AG09319 (cell line): ENCODE measurements around the gene TPPP2.

ENCODE experiments used
- DNase-seq: peaks from one replicate; pipeline ENCODE4 v3.0.0-alpha.2; 2010; ENCODE audit warnings: low read depth; ENCODE audit errors: extremely low read depth
- CTCF ChIP-seq: IDR thresholded peaks from 2 replicates; pipeline ENCODE4 v1.5.1; 2011; ENCODE audit warnings: low read depth, mild to moderate bottlenecking, inconsistent platforms, low read length, moderate library complexity

Gene TPPP2

GRCh38 chr14:21075719-21076437, 45.9 kb downstream of the TPPP2 start:
- DNase-seq, result no peak
- TF ChIP-seq CTCF, result no peak

GRCh38 chr14:21077672-21078071, 47.7 kb downstream of the TPPP2 start:
- no peak for TF ChIP-seq CTCF
- no peak for DNase-seq

GRCh38 chr14:21078287-21078686, 48.3 kb downstream of the TPPP2 start:
- no peak for TF ChIP-seq CTCF
- no peak for DNase-seq

GRCh38 chr14:21078726-21079125, 48.7 kb downstream of the TPPP2 start:
- no peak for TF ChIP-seq CTCF
- no peak for DNase-seq

GRCh38 chr14:21081521-21082142, 51.6 kb downstream of the TPPP2 start:
- no peak for TF ChIP-seq CTCF
- DNase-seq, result no peak
